Stimulated activated CD8-positive, alpha-beta memory T cell treated with anti-CD3 and anti-CD28 coated beads, Interleukin-4, amount 100 ng/mL, for 1 hour (primary cell): Measurements from ENCODE around the gene KREMEN1.

Experiments
- DNase-seq, 2 donors: peaks; one replicate each; pipeline ENCODE4 v3.0.0-alpha.2; 2020; ENCODE audit warnings: low read depth in 2 of 2, low spot score in 1 of 2

The KREMEN1 gene

GRCh38 chr22:29205594-29206371 lies 132.9 kb downstream of the KREMEN1 start, which contains the start of gene EMID1:
EMID1 (plus strand) TSS chr22:29205896; CDS start chr22:29206039, 143 bp downstream.
- no peak for DNase-seq

GRCh38 chr22:29206372-29207242 lies 133.8 kb downstream of the KREMEN1 start:
- no peak for DNase-seq

GRCh38 chr22:29207243-29207550 lies 134.4 kb downstream of the KREMEN1 start:
- DNase-seq: no peak

GRCh38 chr22:29207562-29208501 lies 135.0 kb downstream of the KREMEN1 start:
- no peak for DNase-seq

GRCh38 chr22:29208502-29208862 lies 135.6 kb downstream of the KREMEN1 start:
- no peak for DNase-seq

- no peak for DNase-seq
These were observed 136.2 kb downstream of the KREMEN1 start for GRCh38 chr22:29208879-29209623.

- no peak for DNase-seq
These were observed 136.7 kb downstream of the KREMEN1 start for GRCh38 chr22:29209624-29209929.

- DNase-seq: no peak
These were observed 138.2 kb downstream of the KREMEN1 start for GRCh38 chr22:29211066-29211465.

GRCh38 chr22:29211466-29211865 lies 138.6 kb downstream of the KREMEN1 start:
- no peak for DNase-seq

GRCh38 chr22:29212743-29213142 lies 139.9 kb downstream of the KREMEN1 start:
- no peak for DNase-seq

GRCh38 chr22:29213493-29213892 lies 140.7 kb downstream of the KREMEN1 start:
- no peak for DNase-seq

- DNase-seq: no peak
These were observed 141.4 kb downstream of the KREMEN1 start for GRCh38 chr22:29214232-29214631.

- DNase-seq: no peak
These were observed 142.4 kb downstream of the KREMEN1 start for GRCh38 chr22:29215012-29215860.

GRCh38 chr22:29216011-29216872 lies 143.4 kb downstream of the KREMEN1 start:
- no peak for DNase-seq

- DNase-seq: no peak
These were observed 144.2 kb downstream of the KREMEN1 start for GRCh38 chr22:29216873-29217666.
